Endothelial cell of umbilical vein (primary cell): ENCODE data around the gene RAB17. TPM values are rescaled to one million over a fixed set of nuclear protein-coding genes. Genes with fewer than 3 reads are reported as not detected.

Experiments
- BruUV-seq: library from RNA; stranded (reverse); fragments of 400-500 nt; replicated peaks from 2 replicates; lab custom pipeline; 2021; lab: Mats Ljungman, UMichigan
- CTCF ChIA-PET: fragments of 300-600, 350-600 bp; sonication (Branson Sonifier 250); formaldehyde crosslinking; loops from one replicate; lab custom pipeline; 2021; ENCODE audit warnings: antibody characterized with exemption, inconsistent platforms; lab: Charles Lee
- POLR2A ChIA-PET: fragments of 300-600, 350-600 bp; sonication (Branson Sonifier 250); formaldehyde crosslinking; loops from one replicate; lab custom pipeline; 2021; ENCODE audit warnings: antibody characterized with exemption, inconsistent platforms; lab: Charles Lee
- DNase-seq: peaks from one replicate; pipeline ENCODE4 v3.0.0-alpha.2; 2011; ENCODE audit warnings: low read depth, low spot score
- FAIRE-seq: peaks from 2 replicates; lab custom pipeline; 2011; peaks lifted over from hg19 to GRCh38; lab: Jason Lieb, UNC
- H2AFZ ChIP-seq: 2 replicates; pipeline ENCODE4 v1.6.0; 2012; ENCODE audit warnings: low read depth, low read length, control low read depth, inconsistent platforms
- H3K27ac ChIP-seq: 2 replicates; pipeline ENCODE4 v1.5.1; 2011; ENCODE audit warnings: low read depth, mild to moderate bottlenecking, control low read depth, low read length, moderate library complexity; ENCODE audit not compliant: insufficient read depth
- H3K27me3 ChIP-seq, 2 experiments: 2 replicates each; pipeline versions ENCODE4 v1.6.0 to v1.6.1; 2011; ENCODE audit warnings: low read length in 2 of 2, mixed read lengths in 1 of 2; ENCODE audit not compliant: control insufficient read depth in 2 of 2, insufficient read depth in 2 of 2
- H3K36me3 ChIP-seq, 2 experiments: 2 replicates in 1 of 2; 3 replicates in 1 of 2; pipeline ENCODE4 v1.5.1; 2011; ENCODE audit warnings: low read length in 2 of 2, mild to moderate bottlenecking in 1 of 2, moderate library complexity in 1 of 2; ENCODE audit not compliant: control insufficient read depth in 2 of 2, insufficient read depth in 2 of 2; ENCODE audit errors: extremely low read depth in 1 of 2
- H3K4me1 ChIP-seq: 3 replicates; pipeline ENCODE4 v1.5.1; 2011; ENCODE audit warnings: mild to moderate bottlenecking, low read length; ENCODE audit not compliant: control insufficient read depth, insufficient read depth; ENCODE audit errors: extremely low read depth
- H3K4me2 ChIP-seq: 2 replicates; pipeline ENCODE4 v1.6.1; 2011; ENCODE audit warnings: low read length, control low read depth, mixed read lengths; ENCODE audit not compliant: insufficient read depth
- H3K4me3 ChIP-seq, 3 experiments: fragments of 200-600 bp in 1 of 3; sonication (generic), shearing (Covaris generic) in 1 of 3; replicated peaks in 1 of 3; 2 replicates each; pipeline ENCODE4 v1.5.1; 2011 to 2016; ENCODE audit warnings: control low read depth in 3 of 3, low read length in 3 of 3, mild to moderate bottlenecking in 2 of 3, inconsistent platforms in 1 of 3, low read depth in 1 of 3, moderate library complexity in 1 of 3; ENCODE audit not compliant: insufficient read depth in 1 of 3
- H3K79me2 ChIP-seq: 2 replicates; pipeline ENCODE4 v1.6.0; 2012; ENCODE audit warnings: low read length, inconsistent platforms; ENCODE audit not compliant: control insufficient read depth, insufficient read depth
- H3K9ac ChIP-seq: replicated peaks from 2 replicates; pipeline ENCODE3; 2011; ENCODE audit warnings: low read length, control low read depth; ENCODE audit not compliant: insufficient read depth; ENCODE audit errors: extremely low read depth
- H3K9me1 ChIP-seq: replicated peaks from 3 replicates; pipeline ENCODE4 v1.6.0; 2011; ENCODE audit warnings: mild to moderate bottlenecking, low read length; ENCODE audit not compliant: control insufficient read depth, insufficient read depth; ENCODE audit errors: extremely low read depth
- H3K9me3 ChIP-seq: replicated peaks from 2 replicates; pipeline ENCODE4 v1.5.1; 2012; ENCODE audit warnings: low read length, inconsistent platforms; ENCODE audit not compliant: control insufficient read depth, insufficient read depth
- H4K20me1 ChIP-seq: replicated peaks from 2 replicates; pipeline ENCODE3; 2011; ENCODE audit warnings: mild to moderate bottlenecking, low read length; ENCODE audit not compliant: control insufficient read depth, insufficient read depth; ENCODE audit errors: extremely low read depth
- EZH2 ChIP-seq: IDR thresholded peaks from 2 replicates; pipeline ENCODE4 v1.6.1; 2012; ENCODE audit warnings: borderline replicate concordance, low read depth, mild to moderate bottlenecking, moderate library complexity, low read length, inconsistent platforms; ENCODE audit not compliant: severe bottlenecking
- JUN ChIP-seq: IDR thresholded peaks from 2 replicates; pipeline ENCODE4 v1.6.1; 2011; ENCODE audit warnings: borderline replicate concordance, low read depth; ENCODE audit not compliant: insufficient read length, insufficient read depth
- MYC ChIP-seq: IDR thresholded peaks from one replicate; pipeline ENCODE4 v1.6.1; 2011; ENCODE audit warnings: mild to moderate bottlenecking, low read depth, low read length
- POLR2A ChIP-seq: IDR thresholded peaks from 2 replicates; pipeline ENCODE4 v1.6.1; 2012; ENCODE audit warnings: low read depth, mild to moderate bottlenecking, control low read depth, low read length
- dilution Hi-C: fragments of 300-500 bp; cut with MboI; formaldehyde crosslinking; loops from one replicate; pipeline ENCODE4 v1.15.0; 2019; ENCODE audit warnings: low sequenced_read_pairs; ENCODE audit not compliant: extremely low pct_ligation_motif_present
- intact Hi-C: fragments of 100-400 bp; cut with micrococcal nuclease; formaldehyde crosslinking; loops from one replicate; pipeline ENCODE4 v1.10.0; 2022
- polyA plus RNA-seq, 4 experiments: library from polyadenylated mRNA; depleted of rRNA in 3 of 4; stranded (reverse) in 3 of 4; unstranded in 1 of 4; fragments of >200 nt; gene quantifications; 2 replicates each; pipeline versions ENCODE4 v1.2.1 to v1.2.3, GENCODE V29; 2011 to 2012; ENCODE audit warnings: missing spikeins in 1 of 4
- small RNA-seq: library from RNA; depleted of rRNA; stranded (forward); fragments of <200 nt; gene quantifications from one replicate; pipeline ENCODE3, GENCODE V24; 2012; ENCODE audit warnings: low replicate concordance, low read depth; ENCODE audit not compliant: insufficient read depth, insufficient read length
- total RNA-seq: library from RNA; stranded (reverse); gene quantifications from 2 replicates; pipeline ENCODE4 v1.2.3, GENCODE V29; 2021
- TF ChIP-seq, protein P1 (sequence below), 2 donors: IDR thresholded peaks; 1 replicate in 1 of 2; 2 replicates in 1 of 2; pipeline ENCODE4 v1.5.1; 2011; ENCODE audit warnings: low read length in 2 of 2, mild to moderate bottlenecking in 2 of 2, moderate library complexity in 2 of 2, control low read depth in 1 of 2, inconsistent platforms in 1 of 2, low read depth in 1 of 2; ENCODE audit not compliant: insufficient read depth in 1 of 2; ENCODE audit errors: extremely low read depth in 1 of 2
- TF ChIP-seq, protein P2 (sequence below): IDR thresholded peaks from 2 replicates; pipeline ENCODE4 v1.6.1; 2011; ENCODE audit not compliant: insufficient read depth, insufficient read length

The RAB17 gene
- total and polyA plus RNA-seq, 2 donors (not counting 3 experiments of a cell fraction or from before 2014, with no cell fraction given), result 0.41 to 0.77 TPM

DNA sequence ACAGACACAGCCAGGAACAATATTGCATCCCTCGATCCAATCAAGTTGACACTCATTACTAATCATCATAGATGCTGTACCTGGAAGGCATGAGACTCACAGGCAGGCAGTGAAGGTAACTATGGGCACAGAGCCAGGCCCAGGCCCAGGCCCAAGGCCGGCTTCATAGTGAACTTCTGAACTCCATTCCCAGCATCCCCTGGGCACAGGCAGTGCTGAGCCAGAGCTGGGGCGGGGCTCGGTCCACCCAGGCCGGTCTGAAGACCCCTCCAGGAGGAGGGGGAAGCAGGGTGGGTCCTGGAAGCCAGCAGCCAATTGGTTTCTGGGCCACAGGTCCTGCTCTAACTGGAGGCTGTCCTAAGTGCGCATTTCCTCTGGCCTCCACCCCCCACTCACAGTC is 65.9 kb downstream of the RAB17 start:
- no peaks in the 10 kb centered on the region for H3K79me2 ChIP-seq
- no peaks in the 10 kb centered on the region for H3K9me3 ChIP-seq
- no peaks in the 10 kb centered on the region for H4K20me1 ChIP-seq
- H3K9me1 ChIP-seq, result no peaks in the 10 kb centered on the region
- DNase-seq (no peak), FAIRE-seq (no peak)
- H3K36me3 ChIP-seq, result no peaks in the 10 kb centered on the region
- H3K27me3 ChIP-seq, result no peaks in the 10 kb centered on the region
- intact Hi-C loops (no loop called here), dilution Hi-C loops (no loop called here)
- no peak for TF ChIP-seq EZH2
- no peak for TF ChIP-seq POLR2A
- TF ChIP-seq, protein P1, sequence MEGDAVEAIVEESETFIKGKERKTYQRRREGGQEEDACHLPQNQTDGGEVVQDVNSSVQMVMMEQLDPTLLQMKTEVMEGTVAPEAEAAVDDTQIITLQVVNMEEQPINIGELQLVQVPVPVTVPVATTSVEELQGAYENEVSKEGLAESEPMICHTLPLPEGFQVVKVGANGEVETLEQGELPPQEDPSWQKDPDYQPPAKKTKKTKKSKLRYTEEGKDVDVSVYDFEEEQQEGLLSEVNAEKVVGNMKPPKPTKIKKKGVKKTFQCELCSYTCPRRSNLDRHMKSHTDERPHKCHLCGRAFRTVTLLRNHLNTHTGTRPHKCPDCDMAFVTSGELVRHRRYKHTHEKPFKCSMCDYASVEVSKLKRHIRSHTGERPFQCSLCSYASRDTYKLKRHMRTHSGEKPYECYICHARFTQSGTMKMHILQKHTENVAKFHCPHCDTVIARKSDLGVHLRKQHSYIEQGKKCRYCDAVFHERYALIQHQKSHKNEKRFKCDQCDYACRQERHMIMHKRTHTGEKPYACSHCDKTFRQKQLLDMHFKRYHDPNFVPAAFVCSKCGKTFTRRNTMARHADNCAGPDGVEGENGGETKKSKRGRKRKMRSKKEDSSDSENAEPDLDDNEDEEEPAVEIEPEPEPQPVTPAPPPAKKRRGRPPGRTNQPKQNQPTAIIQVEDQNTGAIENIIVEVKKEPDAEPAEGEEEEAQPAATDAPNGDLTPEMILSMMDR (IDR thresholded peaks at IDR 0.05; ENCODE audit: extremely low read depth in 1 of 2, insufficient read depth in 1 of 2, low read depth in 1 of 2, low read length in 2 of 2), result no peak
- no peak for TF ChIP-seq JUN
- TF ChIP-seq, protein P2, sequence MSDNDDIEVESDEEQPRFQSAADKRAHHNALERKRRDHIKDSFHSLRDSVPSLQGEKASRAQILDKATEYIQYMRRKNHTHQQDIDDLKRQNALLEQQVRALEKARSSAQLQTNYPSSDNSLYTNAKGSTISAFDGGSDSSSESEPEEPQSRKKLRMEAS, result no peak
- TF ChIP-seq MYC, result no peak
- no TSS peak for BruUV-seq
- no peak overlapping the region for H2AFZ ChIP-seq
- no peak overlapping the region for H3K27ac ChIP-seq
- H3K4me2 ChIP-seq, result no peak overlapping the region
- POLR2A ChIA-PET, result no interaction called here
- no peak overlapping the region for H3K4me3 ChIP-seq
- H3K9ac ChIP-seq, result no peak overlapping the region
- no peaks in the 10 kb centered on the region for H3K4me1 ChIP-seq
- CTCF ChIA-PET, result no interaction called here

Small RNA genes within 50 kb of the gene (small RNA-seq; reads per million reads assigned to genes)
- not detected for gene RNU6-1140P

Other genes with a start within 250 kb of the RAB17 start
- gene COL6A3, start 176.6 kb downstream of the RAB17 start, total RNA-seq, result not detected in 2 replicates
- gene COL6A3, start 176.6 kb downstream of the RAB17 start, polyA plus RNA-seq, result 0.03 TPM in 1 of 2 replicates, not detected in the other
- gene MLPH, start 103.5 kb downstream of the RAB17 start, total RNA-seq, result not detected in 2 replicates
- gene MLPH, start 103.5 kb downstream of the RAB17 start, polyA plus RNA-seq, result not detected in 2 replicates
- not detected in 2 replicates for gene PRLH, start 24.2 kb downstream of the RAB17 start, total RNA-seq
- not detected in 2 replicates for gene PRLH, start 24.2 kb downstream of the RAB17 start, polyA plus RNA-seq
- 162 and 179 TPM in 2 replicates for gene LRRFIP1, start 36.9 kb upstream of the RAB17 start, total RNA-seq
- gene LRRFIP1, start 36.9 kb upstream of the RAB17 start, polyA plus RNA-seq, result 29.4 and 39.2 TPM in 2 replicates
- 0.44 and 0.53 TPM in 2 replicates for gene RBM44, start 208.0 kb upstream of the RAB17 start, total RNA-seq
- 0.14 and 0.16 TPM in 2 replicates for gene RBM44, start 208.0 kb upstream of the RAB17 start, polyA plus RNA-seq